ENCODE results near the gene MT1G.

DNA sequence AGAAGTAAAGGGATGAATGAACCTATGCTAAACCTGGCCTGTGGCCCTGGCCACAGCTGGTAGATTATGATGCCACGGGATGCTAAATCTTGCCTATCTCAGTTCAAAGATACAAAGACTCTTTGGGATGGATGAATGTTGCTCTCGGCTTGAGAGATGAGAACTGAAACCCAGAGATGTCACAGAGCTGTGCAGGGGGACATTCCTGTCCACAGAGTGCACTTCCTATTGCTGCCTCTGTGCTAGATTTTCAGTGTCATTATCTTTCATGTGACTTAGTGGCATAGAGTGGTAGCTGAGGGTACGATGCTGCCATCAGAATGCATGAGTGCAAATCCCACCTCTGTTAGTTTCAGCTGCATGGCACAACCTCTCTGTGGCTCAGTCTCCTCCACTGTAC lies 37.7 kb downstream of the MT1G start:
- TF ChIP-seq, protein P1, sequence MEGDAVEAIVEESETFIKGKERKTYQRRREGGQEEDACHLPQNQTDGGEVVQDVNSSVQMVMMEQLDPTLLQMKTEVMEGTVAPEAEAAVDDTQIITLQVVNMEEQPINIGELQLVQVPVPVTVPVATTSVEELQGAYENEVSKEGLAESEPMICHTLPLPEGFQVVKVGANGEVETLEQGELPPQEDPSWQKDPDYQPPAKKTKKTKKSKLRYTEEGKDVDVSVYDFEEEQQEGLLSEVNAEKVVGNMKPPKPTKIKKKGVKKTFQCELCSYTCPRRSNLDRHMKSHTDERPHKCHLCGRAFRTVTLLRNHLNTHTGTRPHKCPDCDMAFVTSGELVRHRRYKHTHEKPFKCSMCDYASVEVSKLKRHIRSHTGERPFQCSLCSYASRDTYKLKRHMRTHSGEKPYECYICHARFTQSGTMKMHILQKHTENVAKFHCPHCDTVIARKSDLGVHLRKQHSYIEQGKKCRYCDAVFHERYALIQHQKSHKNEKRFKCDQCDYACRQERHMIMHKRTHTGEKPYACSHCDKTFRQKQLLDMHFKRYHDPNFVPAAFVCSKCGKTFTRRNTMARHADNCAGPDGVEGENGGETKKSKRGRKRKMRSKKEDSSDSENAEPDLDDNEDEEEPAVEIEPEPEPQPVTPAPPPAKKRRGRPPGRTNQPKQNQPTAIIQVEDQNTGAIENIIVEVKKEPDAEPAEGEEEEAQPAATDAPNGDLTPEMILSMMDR (IDR thresholded peaks at IDR 0.05): no peak
- TF ChIP-seq ZFP36 (IDR thresholded peaks at IDR 0.05; ENCODE audit: borderline replicate concordance, partially characterized antibody) (no peak), POLR2A (IDR thresholded peaks at IDR 0.05; ENCODE audit: low read length) (no peak), CHD4 (IDR thresholded peaks at IDR 0.05; ENCODE audit: borderline replicate concordance) (no peak)

All from A549 (cell line).